HG03442 (cell line): ENCODE results near the gene TMIGD2.
"Not testable (repeated sequence)": the region's sequence is repeated elsewhere in the genome, so short reads cannot be mapped to it uniquely, and the experiment has no call there.

Source experiments
- ATAC-seq: cut with Tn5 transposase; IDR thresholded peaks from one replicate; pipeline ENCODE4 v1.9.1; 2021; ENCODE audit warnings: mild to moderate bottlenecking, moderate library complexity; ENCODE audit not compliant: unreplicated experiment

TMIGD2 gene, protein sequence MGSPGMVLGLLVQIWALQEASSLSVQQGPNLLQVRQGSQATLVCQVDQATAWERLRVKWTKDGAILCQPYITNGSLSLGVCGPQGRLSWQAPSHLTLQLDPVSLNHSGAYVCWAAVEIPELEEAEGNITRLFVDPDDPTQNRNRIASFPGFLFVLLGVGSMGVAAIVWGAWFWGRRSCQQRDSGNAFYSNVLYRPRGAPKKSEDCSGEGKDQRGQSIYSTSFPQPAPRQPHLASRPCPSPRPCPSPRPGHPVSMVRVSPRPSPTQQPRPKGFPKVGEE

DNA sequence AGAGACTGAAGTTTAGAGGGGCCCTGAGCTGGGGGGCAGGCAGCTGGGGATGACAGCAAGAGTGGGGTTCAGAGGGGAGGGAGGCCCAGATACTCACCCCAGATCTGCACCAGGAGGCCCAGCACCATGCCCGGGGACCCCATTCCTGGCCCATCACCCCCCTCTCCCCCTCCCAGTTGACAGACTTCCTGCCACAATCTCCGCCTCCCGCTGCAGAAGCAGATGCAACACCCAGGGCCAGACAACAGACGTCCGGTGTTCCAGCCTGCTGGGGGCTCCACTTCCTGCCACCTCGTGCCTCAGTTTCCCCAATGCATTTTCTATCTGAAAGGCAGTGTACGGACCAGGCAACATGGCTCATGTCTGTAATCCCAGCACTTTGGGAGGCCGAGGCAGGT, at the start of gene TMIGD2:
Gene TMIGD2 (minus strand): TSS at position 147 of the 398 bp plus-strand sequence. CDS start 4 bp downstream, at position 143.
- no peak for ATAC-seq

- no peak for ATAC-seq
Observed at GRCh38 chr19:4350726-4351125, 48.5 kb upstream of the TMIGD2 start.

DNA sequence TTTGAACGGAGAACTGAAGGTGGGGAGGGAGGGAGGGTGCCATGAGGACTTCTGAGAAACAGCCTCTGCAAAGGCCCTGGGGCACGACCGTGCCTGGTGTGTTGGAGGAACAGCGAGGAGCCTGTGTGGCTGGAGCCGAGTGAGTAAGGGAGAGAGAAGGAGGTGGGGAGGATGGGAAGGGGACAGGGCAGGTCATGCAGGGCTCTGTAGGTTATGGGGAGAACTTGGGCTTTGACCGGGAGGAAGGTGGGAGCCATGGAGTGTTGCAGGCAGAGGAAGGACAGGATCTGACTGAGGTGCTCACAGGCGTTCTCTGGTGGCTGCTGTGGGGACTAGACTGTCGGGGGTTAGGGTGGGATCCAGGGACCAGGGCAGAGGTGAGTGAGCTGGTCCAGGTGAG, 47.9 kb upstream of the TMIGD2 start:
- no peak for ATAC-seq

DNA sequence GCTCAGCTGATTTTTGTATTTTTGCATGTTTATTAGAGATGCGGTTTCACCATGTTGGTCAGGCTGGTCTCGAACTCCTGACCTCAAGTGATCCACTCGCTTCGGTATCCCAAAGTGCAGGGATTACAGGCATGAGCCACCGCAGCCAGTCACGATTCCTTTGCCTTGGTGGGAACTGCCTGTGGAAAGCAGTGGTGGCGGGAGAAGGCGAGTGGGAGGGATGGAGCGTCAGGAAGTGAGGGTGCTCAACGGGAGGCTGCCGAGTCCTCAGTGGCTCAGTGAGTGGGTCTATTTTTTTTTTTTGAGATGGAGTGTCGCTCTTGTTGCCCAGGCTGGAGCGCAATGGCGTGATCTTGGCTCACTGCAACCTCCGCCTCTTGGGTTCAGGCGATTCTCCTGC, 47.0 kb upstream of the TMIGD2 start:
- ATAC-seq: not testable (repeated sequence)

DNA sequence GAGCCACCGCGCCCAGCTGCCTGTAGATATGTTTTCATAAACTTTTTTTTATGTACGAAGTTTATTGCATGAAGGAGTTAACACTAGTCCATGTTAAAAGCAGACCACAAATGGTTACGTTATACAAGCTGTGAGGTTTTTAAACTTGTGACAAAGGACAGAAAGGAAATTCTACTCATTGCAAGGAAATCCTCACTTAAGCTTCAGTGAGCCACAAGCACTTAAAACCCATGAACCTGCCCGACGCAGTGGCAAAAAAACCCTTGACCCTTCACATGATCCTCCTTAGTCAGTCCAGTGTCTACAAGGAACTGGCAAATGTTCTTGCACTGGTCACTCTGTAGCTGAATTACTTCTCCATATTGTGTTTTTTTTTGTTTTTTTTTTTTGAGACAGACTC, 45.3 kb upstream of the TMIGD2 start:
- no peak for ATAC-seq

DNA sequence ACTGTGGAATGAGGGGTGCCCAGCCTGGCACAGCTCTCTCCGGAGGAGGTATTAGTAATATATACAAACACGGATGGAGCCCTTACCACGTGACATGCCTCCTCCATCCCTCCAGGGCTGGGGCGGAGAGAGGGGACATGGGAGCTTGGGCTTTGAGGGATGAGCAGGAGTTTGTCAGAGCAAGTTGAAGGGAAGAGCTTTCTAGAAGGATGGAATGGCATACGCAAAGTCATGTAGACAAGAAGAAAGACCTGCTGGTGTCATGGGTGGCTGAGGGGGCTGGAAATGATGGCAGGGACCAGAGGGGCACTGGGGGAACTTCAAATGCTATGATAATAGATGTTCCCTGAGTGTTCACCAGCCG, 43.8 kb upstream of the TMIGD2 start:
- no peak for ATAC-seq

DNA sequence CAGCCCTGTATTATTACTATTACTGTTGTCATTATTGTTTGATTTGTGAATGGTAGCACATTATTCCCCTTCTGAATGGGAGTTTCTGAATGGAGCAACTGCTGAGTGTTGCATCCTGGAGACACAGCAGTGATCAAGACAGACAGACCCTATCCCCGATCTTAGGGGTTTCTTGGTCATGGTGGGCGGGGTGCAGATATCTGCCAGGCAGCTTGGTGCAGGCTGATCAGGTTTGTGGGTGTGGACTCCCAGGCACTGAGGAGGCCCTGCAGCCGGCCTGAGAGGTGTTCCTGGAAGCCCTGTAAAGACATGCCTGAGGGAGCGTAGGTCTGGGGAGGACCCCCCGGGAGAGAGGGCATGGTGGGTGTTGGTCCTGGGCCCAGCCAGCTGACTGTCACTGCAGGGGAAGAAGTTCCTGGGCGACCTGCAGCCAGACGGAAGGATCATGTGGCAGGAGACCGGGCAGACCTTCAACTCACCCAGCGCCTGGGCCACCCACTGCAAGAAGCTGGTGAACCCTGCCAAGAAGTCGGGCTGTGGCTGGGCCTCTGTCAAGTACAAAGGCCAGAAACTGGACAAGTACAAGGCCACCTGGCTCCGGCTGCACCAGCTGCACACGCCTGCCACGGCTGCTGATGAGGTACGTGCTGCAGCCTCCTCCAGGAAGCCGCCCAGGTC, 43.3 kb upstream of the TMIGD2 start:
- ATAC-seq: no peak

GRCh38 chr19:4343370-4344307, 41.5 kb upstream of the TMIGD2 start, which contains the start of gene MPND:
TSS of gene MPND (plus strand) at chr19:4343562. CDS start at chr19:4343594, 32 bp downstream.
- peak; percentile 39 for ATAC-seq

GRCh38 chr19:4342615-4343369, 40.6 kb upstream of the TMIGD2 start:
- peak; percentile 85 for ATAC-seq

- no peak for ATAC-seq
Observed at GRCh38 chr19:4342314-4342614, 40.1 kb upstream of the TMIGD2 start.

DNA sequence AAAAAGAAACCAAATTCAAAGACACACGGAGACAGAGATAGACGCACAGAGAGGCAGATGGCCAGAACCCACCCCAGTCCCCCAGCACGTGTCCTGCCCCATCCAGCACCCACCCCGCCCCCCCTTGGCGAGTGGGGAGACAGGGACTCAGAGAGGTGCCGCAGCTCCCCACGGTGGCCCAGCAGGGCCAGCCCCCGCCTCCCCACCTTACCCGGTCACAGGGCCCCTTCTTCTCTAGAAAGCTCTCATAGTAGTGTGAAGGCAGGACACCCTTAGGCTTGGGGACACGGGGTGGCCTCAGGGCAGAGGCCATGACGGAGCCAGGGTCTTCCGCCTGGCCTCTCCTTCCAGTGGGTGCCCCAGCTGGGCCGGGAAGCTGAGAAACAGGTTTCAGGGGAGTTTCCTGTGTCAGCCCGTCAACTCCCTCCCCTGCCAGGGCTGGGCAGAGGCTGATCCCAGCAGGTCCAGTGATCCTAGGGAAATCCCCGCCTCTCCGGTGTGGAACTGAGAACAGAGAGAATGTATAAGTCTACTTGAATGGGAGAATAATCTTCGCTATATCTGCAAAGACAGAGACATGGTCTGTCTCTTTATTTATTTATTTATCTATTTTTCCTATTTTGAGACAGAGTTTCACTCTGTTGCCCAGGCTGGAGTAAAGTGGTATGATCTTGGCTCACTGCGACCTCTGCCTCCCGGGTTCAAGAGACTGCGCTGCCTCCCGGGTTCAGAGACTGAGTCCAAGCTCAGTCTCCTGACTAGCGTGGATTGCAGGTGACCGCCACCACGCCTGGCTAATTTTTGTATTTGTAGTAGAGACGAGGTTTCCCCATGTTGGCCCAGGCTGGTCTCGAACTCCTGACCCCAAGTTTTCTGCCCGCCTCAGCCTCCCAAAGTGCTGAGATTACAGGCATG, 36.5 kb upstream of the TMIGD2 start, which contains the start of gene STAP2:
Gene STAP2 (minus strand): TSS at position 387 of the 915 bp plus-strand sequence. CDS start 74 bp downstream, at position 313.
- no peak for ATAC-seq

GRCh38 chr19:4337906-4338440, 35.8 kb upstream of the TMIGD2 start:
- no peak for ATAC-seq

GRCh38 chr19:4334929-4335570, 32.9 kb upstream of the TMIGD2 start:
- ATAC-seq: no peak

- no peak for ATAC-seq
Observed at GRCh38 chr19:4329858-4330257, 27.7 kb upstream of the TMIGD2 start.

- not testable (repeated sequence) for ATAC-seq
Observed at GRCh38 chr19:4328991-4329681, 26.9 kb upstream of the TMIGD2 start.

GRCh38 chr19:4328243-4328990, 26.2 kb upstream of the TMIGD2 start:
- peak; percentile 71 for ATAC-seq

- ATAC-seq: no peak
Observed at GRCh38 chr19:4327877-4328242, 25.7 kb upstream of the TMIGD2 start.
